Left cardiac atrium (tissue), 4 donors: ENCODE measurements around the gene MMP7. TPM values are rescaled to one million over a fixed set of nuclear protein-coding genes. Genes with fewer than 3 reads are reported as not detected.

ENCODE experiments used
- ATAC-seq, 2 donors: fragments of 200-7000 bp; cut with Tn5 transposase; one replicate each; pipeline ENCODE4 v1.9.1; 2020; ENCODE audit warnings: mild to moderate bottlenecking in 2 of 2, moderate library complexity in 2 of 2
- DNase-seq: peaks from one replicate; pipeline ENCODE4 v3.0.0-alpha.2; 2020
- intact Hi-C, 2 donors: fragments of 100-400 bp; cut with DNase I; formaldehyde crosslinking; loops; one replicate each; pipeline versions ENCODE4 v1.14.1 to v1.15.1; 2022 to 2023
- total RNA-seq, 2 donors: library from RNA; stranded (reverse); fragmentation: NEBNext Ultra II Directional; extraction: Animal tissue kit (Norgen Biotek cat#: 25700); gene quantifications; one replicate each; pipeline ENCODE4 v1.2.1, GENCODE V29; 2021
- donor health status: DM: no; HTN: yes; CAD: no.
- donor health status: DM: no; HTN: yes; CAD: no; lungs with severe emphysema.
- donor health status: DM: yes; HTN: yes; CAD: no.
- donor health status: Dilated cardiomyopathy.

MMP7 gene
- total RNA-seq, 2 donors from 2014 or later, result 0.32 TPM; not detected in 1

DNA sequence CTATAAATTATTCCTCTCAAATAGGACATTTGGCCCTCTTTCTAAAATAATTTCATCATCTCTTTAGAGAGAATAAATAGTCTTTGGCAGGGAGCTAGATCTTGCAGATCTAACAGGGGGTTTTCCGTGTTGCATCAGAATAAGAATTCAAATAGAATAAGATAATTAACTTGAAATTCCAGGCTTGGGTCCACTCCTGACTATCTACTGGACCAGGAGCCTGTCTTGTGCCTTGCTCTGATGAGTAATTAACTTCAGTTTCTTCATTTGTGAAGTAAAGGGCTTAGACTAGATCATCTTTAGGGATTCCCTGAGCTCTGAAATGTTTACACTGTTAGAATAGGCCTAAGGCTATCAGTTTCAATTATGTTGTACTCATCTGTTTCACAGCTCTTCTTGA is 54.5 kb downstream of the MMP7 start:
- intact Hi-C loops, result no loop called here
- ATAC-seq (peak in 1 of 2 donors; percentile 52), DNase-seq (no peak)

DNA sequence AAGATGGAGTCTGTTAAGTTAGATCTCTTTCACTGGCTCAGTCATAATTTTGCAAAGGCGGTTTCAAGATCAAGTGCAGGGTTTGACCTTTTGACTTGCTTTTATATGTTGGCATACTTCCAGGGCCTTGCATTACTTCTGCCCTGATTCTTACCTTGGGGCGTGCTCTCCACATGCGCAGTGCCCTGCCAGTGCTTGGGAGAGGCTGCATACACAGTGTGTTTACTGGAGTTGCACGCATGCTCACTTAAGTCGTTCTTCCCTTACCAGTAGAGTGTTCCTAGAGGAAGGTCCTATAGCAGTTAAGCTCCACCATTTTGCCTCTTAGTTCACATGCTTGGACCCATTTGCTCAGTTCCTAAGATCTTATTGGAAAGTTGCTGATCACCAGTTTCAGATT is 57.0 kb downstream of the MMP7 start:
- DNase-seq, result no peak
- no peak for ATAC-seq
- intact Hi-C loops, result no loop called here

DNA sequence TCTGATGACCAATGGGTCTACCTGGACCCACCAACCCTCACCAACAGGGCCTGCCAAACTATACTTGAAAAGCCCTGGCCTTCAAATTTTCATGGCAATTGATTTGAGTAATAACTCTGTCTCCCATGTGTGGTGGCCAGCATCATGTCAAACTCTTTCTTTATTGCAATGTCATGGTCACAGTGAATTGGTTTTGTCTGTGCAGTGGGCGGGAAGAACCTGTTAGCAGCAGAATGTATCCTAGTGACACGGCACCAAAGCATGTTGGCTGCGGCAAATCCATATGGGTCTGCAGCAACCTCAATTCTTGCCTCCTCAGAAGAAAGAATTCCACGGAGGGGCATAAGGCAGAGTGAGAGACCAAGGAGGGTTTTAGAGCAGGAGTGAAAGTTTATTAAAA is 58.4 kb downstream of the MMP7 start:
- intact Hi-C loops, result no loop called here
- ATAC-seq (no peak), DNase-seq (no peak)

DNA sequence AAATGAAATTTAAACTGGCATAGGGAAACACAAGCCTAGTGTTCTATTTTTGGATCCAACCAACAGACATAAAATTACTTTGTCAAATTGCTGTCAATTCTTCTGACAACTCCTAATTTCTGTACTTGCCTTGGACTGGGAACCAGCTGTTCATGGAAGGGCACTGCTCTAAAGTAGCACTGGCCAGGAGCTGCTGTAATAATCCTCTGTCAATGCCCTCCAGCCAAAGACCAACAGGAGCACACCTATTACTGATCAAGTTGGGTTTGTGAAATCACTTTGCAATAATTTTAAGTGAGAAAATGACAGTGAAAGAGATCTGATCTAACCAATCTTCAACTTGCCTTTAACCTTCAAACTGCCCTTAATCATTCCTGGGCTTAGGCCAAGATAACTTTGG is 59.1 kb downstream of the MMP7 start:
- no peak for ATAC-seq
- DNase-seq, result no peak
- intact Hi-C loops, result no loop called here

Other genes with a start within 250 kb of the MMP7 start
- gene BIRC3, start 213.3 kb downstream of the MMP7 start, total RNA-seq, result 1 to 10 TPM; 7.0 to 8.4 TPM
- gene BIRC2, start 183.5 kb downstream of the MMP7 start, total RNA-seq, result 10 to 100 TPM; 30.4 to 34.2 TPM
- 10 to 100 TPM; 80.5 to 89.0 TPM for gene TMEM123, start 78.0 kb downstream of the MMP7 start, total RNA-seq
- not detected for gene MMP20, start 94.6 kb upstream of the MMP7 start, total RNA-seq
- not detected for gene MMP27, start 175.0 kb upstream of the MMP7 start, total RNA-seq
- gene MMP8, start 194.2 kb upstream of the MMP7 start, total RNA-seq, result under 1 TPM in 1 of 2 donors, not detected in 1; 0.37 TPM
- not detected for gene MMP10, start 249.9 kb upstream of the MMP7 start, total RNA-seq